K562 (cell line): Measurements from ENCODE around the gene CDH1. TPM values are rescaled to one million over a fixed set of nuclear protein-coding genes. Genes with fewer than 3 reads are reported as not detected.

Experiments used
- ATAC-seq: fragments of 200-7000 bp; cut with Tn5 transposase; 3 replicates; pipeline ENCODE4 v1.9.1; 2020; ENCODE audit warnings: moderate library complexity
- BruUV-seq: library from RNA; stranded (reverse); fragments of 400-500 nt; replicated peaks from 2 replicates; lab custom pipeline; 2021; lab: Mats Ljungman, UMichigan
- CTCF ChIA-PET: fragments of 300-600 bp; formaldehyde crosslinking; extraction: SDS; loops from one replicate; lab custom pipeline; 2021; ENCODE audit warnings: low intra/inter-chr PET ratio; lab: Yijun Ruan, JAX
- POLR2A ChIA-PET: fragments of 300-600, 350-650 bp; sonication (Branson Sonifier 250); formaldehyde crosslinking; extraction: SDS; loops from one replicate; lab custom pipeline; 2021; ENCODE audit warnings: antibody characterized with exemption, inconsistent platforms; lab: Yijun Ruan, JAX
- DNase-seq, 4 experiments: peaks; one replicate each; pipeline versions ENCODE4 v3.0.0 to v3.0.0-alpha.2; 2011 to 2018; ENCODE audit warnings: low spot score in 3 of 4, mixed read lengths in 3 of 4; ENCODE audit errors: extremely low read depth in 1 of 4
- FAIRE-seq: peaks from 2 replicates; lab custom pipeline; 2011; peaks lifted over from hg19 to GRCh38; lab: Jason Lieb, UNC
- H2AFZ ChIP-seq: 2 replicates; pipeline ENCODE4 v1.6.0; 2011; ENCODE audit warnings: low read depth, low read length, control low read depth, inconsistent platforms
- H3K27ac ChIP-seq: fragments of 200-600 bp; 3 replicates; pipeline ENCODE4 v1.8.0; 2011; ENCODE audit warnings: low read depth, mild to moderate bottlenecking, control low read depth, inconsistent platforms, low read length, moderate library complexity, mixed read lengths; ENCODE audit errors: extremely low read depth
- H3K27me3 ChIP-seq, 2 experiments: fragments of 300-600 bp in 1 of 2; 2 replicates in 1 of 2; 3 replicates in 1 of 2; pipeline versions ENCODE4 v1.6.0 to v1.8.0; 2011; ENCODE audit warnings: inconsistent platforms in 2 of 2, low read length in 2 of 2, mild to moderate bottlenecking in 1 of 2, mixed read lengths in 1 of 2, moderate library complexity in 1 of 2; ENCODE audit not compliant: control insufficient read depth in 2 of 2, insufficient read depth in 2 of 2
- H3K36me3 ChIP-seq: fragments of 300-600 bp; 3 replicates; pipeline ENCODE4 v1.8.0; 2011; ENCODE audit warnings: mild to moderate bottlenecking, low read length, inconsistent platforms; ENCODE audit not compliant: control insufficient read depth, insufficient read depth
- H3K4me1 ChIP-seq, 2 experiments: fragments of 200-600 bp in 1 of 2; replicated peaks in 1 of 2; 2 replicates in 1 of 2; 3 replicates in 1 of 2; pipeline versions ENCODE4 v1.5.1 to v1.8.0; 2011; ENCODE audit warnings: inconsistent platforms in 2 of 2, low read length in 2 of 2, mild to moderate bottlenecking in 1 of 2, mixed read lengths in 1 of 2, moderate library complexity in 1 of 2; ENCODE audit not compliant: control insufficient read depth in 2 of 2, insufficient read depth in 2 of 2
- H3K4me2 ChIP-seq: 2 replicates; pipeline ENCODE4 v1.6.1; 2011; ENCODE audit warnings: low read length, control low read depth, inconsistent platforms, mixed read lengths; ENCODE audit not compliant: insufficient read depth
- H3K4me3 ChIP-seq: fragments of 200-600 bp; sonication (generic), shearing (Covaris generic); 2 replicates; pipeline ENCODE4 v1.5.1; 2016; ENCODE audit warnings: control low read depth, inconsistent platforms
- H3K79me2 ChIP-seq: fragments of 200-600 bp; 3 replicates; pipeline ENCODE4 v1.8.0; 2011; ENCODE audit warnings: low read length, inconsistent platforms; ENCODE audit not compliant: control insufficient read depth, insufficient read depth
- H3K9ac ChIP-seq, 2 experiments: 2 replicates each; pipeline versions ENCODE4 v1.6.0 to v1.6.1; 2011; ENCODE audit warnings: low read depth in 2 of 2, low read length in 2 of 2, control low read depth in 1 of 2, inconsistent platforms in 1 of 2, mild to moderate bottlenecking in 1 of 2, mixed read lengths in 1 of 2; ENCODE audit not compliant: insufficient read depth in 1 of 2
- H3K9me1 ChIP-seq: one replicate; pipeline ENCODE4 v1.6.0; 2011; ENCODE audit warnings: inconsistent platforms, mild to moderate bottlenecking, low read length, moderate library complexity; ENCODE audit not compliant: control insufficient read depth, insufficient read depth
- H3K9me3 ChIP-seq: replicated peaks from 2 replicates; pipeline ENCODE4 v1.5.1; 2011; ENCODE audit warnings: low read depth, low read length, inconsistent platforms; ENCODE audit not compliant: control insufficient read depth, insufficient read depth
- H4K20me1 ChIP-seq: replicated peaks from 2 replicates; pipeline ENCODE4 v1.6.1; 2011; ENCODE audit warnings: low read length, inconsistent platforms, mixed read lengths; ENCODE audit not compliant: control insufficient read depth, insufficient read depth
- FOSL1 ChIP-seq: fragments of 200-800 bp; sonication (Bioruptor generic); conservative IDR thresholded peaks from 2 replicates; pipeline ENCODE4 v1.6.1; 2016; ENCODE audit warnings: missing genetic modification characterization, missing compliant biosample characterization
- PHB2 ChIP-seq: fragments of 450-650 bp; IDR thresholded peaks from 2 replicates; pipeline ENCODE4 v1.6.1; 2017; ENCODE audit warnings: low read depth
- WGBS: fragments of 100-300 bp; shearing (Covaris generic); methylation state at CpG from one replicate; pipeline ENCODE4 v1.1.6; 2016; ENCODE audit warnings: low coverage, mixed read lengths; ENCODE audit not compliant: insufficient coverage; ENCODE audit errors: missing lambda C conversion rate; 5-methylcytosine and 5-hydroxymethylcytosine counted together
- in situ Hi-C: fragments of 300-500 bp; cut with MboI; formaldehyde crosslinking; loops from 4 replicates; pipeline ENCODE4 v1.15.0; 2018; ENCODE audit warnings: inconsistent platforms, mixed read lengths
- intact Hi-C: fragments of 100-400 bp; cut with micrococcal nuclease; formaldehyde crosslinking; loops from 2 replicates; pipeline ENCODE4 v1.14.2; 2022
- polyA plus RNA-seq, 8 experiments: library from polyadenylated mRNA; depleted of rRNA in 4 of 8; stranded (reverse) in 5 of 8; unstranded in 3 of 8; fragments of >200 nt; fragmentation: Nextera tagmentation in 2 of 8; fragmentation: Illumina TruSeq in 1 of 8; extraction: Ambion mirVana in 2 of 8; extraction: Trizol in 1 of 8; gene quantifications; 2 replicates each; pipeline versions ENCODE4 v1.2.1 to v1.2.3, GENCODE V29; 2011 to 2014; ENCODE audit warnings: inconsistent platforms in 1 of 8, missing spikeins in 1 of 8
- total RNA-seq, 7 experiments: library from RNA; depleted of rRNA in 6 of 7; stranded (reverse); fragments of >200 nt in 6 of 7; fragmentation: Illumina TruSeq in 2 of 7; extraction: Trizol in 2 of 7; gene quantifications; 2 replicates each; pipeline versions ENCODE4 v1.2.1 to v1.2.3, GENCODE V29; 2011 to 2021; ENCODE audit warnings: low replicate concordance in 1 of 7
- TF ChIP-seq, protein P1 (sequence below): fragments of 450-650 bp; IDR thresholded peaks from 2 replicates; pipeline ENCODE4 v1.6.1; 2016; ENCODE audit warnings: borderline replicate concordance
- TF ChIP-seq, protein P2 (sequence below): fragments of 250-450 bp; sonication (Bioruptor Pico); IDR thresholded peaks from 2 replicates; pipeline ENCODE4 v1.5.0; 2020; ENCODE audit warnings: mild to moderate bottlenecking

Gene CDH1
- total and polyA plus RNA-seq, 9 of the 15 experiments (the other 6 are each of a cell fraction or from before 2014, with no cell fraction given): 0.01 to 0.69 TPM; not detected in 7

GRCh38 chr16:68835970-68836369 is 98.9 kb downstream of the CDH1 start:
- Histone ChIP-seq H3K27me3 (peaks cover 8 to 13% of the 10 kb centered on the region in 2 experiments), H3K4me1 (peaks cover 0 to 3% of the 10 kb centered on the region in 2 experiments; a peak in 1 of 5 replicates), H3K36me3 (no peaks in the 10 kb centered on the region), H3K4me2 (no peak overlapping the region), H3K9me1 (no peaks in the 10 kb centered on the region), H3K9ac (no peak overlapping the region), H4K20me1 (no peaks in the 10 kb centered on the region), H3K4me3 (no peak overlapping the region), H3K9me3 (no peaks in the 10 kb centered on the region; the same call in 1 of the 2 replicates), H2AFZ (no peak overlapping the region), H3K27ac (no peak overlapping the region), H3K79me2 (no peaks in the 10 kb centered on the region)
- WGBS: 7% methylated on average over 5 of the region's 5 CpGs
- ChIA-PET CTCF (no interaction called here), POLR2A (interaction anchor here (0.6 kb wide), 1 partner anchor 47 kb away, joined by 3 read pairs; no protein-coding TSS in a partner anchor)
- FAIRE-seq: no peak
- DNase-seq: no peak
- intact Hi-C loops (no loop called here), in situ Hi-C loops (no loop called here)
- BruUV-seq: no TSS peak
- no peak for ATAC-seq
- no peak for TF ChIP-seq FOSL1
- no peak for TF ChIP-seq PHB2
- TF ChIP-seq, protein P1, sequence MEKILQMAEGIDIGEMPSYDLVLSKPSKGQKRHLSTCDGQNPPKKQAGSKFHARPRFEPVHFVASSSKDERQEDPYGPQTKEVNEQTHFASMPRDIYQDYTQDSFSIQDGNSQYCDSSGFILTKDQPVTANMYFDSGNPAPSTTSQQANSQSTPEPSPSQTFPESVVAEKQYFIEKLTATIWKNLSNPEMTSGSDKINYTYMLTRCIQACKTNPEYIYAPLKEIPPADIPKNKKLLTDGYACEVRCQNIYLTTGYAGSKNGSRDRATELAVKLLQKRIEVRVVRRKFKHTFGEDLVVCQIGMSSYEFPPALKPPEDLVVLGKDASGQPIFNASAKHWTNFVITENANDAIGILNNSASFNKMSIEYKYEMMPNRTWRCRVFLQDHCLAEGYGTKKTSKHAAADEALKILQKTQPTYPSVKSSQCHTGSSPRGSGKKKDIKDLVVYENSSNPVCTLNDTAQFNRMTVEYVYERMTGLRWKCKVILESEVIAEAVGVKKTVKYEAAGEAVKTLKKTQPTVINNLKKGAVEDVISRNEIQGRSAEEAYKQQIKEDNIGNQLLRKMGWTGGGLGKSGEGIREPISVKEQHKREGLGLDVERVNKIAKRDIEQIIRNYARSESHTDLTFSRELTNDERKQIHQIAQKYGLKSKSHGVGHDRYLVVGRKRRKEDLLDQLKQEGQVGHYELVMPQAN: no peak
- TF ChIP-seq, protein P2, sequence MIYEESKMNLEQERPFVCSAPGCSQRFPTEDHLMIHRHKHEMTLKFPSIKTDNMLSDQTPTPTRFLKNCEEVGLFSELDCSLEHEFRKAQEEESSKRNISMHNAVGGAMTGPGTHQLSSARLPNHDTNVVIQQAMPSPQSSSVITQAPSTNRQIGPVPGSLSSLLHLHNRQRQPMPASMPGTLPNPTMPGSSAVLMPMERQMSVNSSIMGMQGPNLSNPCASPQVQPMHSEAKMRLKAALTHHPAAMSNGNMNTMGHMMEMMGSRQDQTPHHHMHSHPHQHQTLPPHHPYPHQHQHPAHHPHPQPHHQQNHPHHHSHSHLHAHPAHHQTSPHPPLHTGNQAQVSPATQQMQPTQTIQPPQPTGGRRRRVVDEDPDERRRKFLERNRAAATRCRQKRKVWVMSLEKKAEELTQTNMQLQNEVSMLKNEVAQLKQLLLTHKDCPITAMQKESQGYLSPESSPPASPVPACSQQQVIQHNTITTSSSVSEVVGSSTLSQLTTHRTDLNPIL: no peak
